HL-60/S4 treated with retinoic acid at 250 ng/mL for 4 days and 3 days (cell line): Measurements from ENCODE around the gene CDH18.
"Not testable (repeated sequence)": the region's sequence is repeated elsewhere in the genome, so short reads cannot be mapped to it uniquely, and the experiment has no call there.

Experiments used
- in situ Hi-C: fragments of 300-500 bp; cut with MboI; formaldehyde crosslinking; loops from 2 replicates; pipeline ENCODE4 v1.7.0; 2022; ENCODE audit warnings: low sequenced_read_pairs

The CDH18 gene

DNA sequence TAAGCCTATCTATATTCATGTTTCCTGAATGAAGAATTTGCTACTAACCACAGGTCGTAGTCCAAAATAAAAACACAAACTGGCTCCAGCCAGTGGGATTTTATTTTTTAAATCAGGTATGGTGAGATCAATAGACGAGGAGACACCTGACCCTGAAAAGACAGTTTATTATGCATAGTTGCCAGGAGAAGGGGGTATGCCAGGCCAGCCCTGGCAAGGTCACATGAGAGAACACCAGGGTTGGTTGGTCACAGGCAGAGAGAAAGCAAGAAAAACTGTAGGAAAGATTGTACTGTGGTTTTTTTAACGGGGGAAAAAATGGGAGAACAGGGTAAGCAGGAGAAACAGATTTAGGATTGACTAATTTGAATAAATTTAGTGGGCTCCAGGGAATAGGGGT lies 125.3 kb downstream of the CDH18 start:
- in situ Hi-C loops, result no loop called here

GRCh38 chr5:19859020-19859419 lies 129.0 kb downstream of the CDH18 start:
- in situ Hi-C loops, result no loop called here

GRCh38 chr5:19855931-19856330 lies 132.1 kb downstream of the CDH18 start:
- in situ Hi-C loops, result no loop called here

DNA sequence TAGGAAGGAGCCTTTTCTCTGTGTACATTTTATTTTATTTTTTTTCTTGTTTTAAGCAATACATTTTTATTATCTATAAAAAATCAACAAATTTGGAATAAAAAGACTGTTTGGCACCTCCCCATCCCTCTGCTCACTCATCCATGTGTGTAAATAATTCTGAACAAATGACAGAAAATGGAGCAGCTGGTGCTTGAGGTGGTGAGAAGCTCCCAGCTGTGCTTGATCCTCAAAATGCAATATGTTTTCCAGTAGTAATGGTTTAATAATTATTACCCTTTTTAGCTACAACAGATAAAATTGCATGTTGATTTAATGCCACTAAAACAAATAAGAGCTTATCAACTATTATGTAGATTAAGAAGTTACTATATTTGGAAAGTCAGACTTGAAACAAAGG lies 132.5 kb downstream of the CDH18 start:
- in situ Hi-C loops, result no loop called here

DNA sequence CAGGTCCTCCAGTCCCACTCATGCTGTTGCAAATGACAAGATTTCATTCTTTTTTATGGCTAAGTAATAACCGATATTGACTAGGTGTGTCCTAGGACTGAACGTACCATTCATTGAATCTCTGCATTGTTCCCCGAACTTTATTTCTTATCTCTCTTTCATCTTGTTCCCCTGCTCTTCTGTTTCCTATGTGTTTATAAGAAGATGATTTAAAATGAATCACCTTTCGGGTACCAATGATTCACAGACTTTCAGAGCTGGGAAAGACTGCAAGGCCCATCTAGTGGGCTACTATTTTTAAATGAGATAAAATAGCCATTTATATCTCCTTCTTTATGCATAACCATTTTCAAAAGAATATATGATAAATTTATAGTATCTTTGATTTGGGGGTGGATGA lies 133.0 kb downstream of the CDH18 start:
- in situ Hi-C loops, result no loop called here

- in situ Hi-C loops, result no loop called here
Measured at GRCh38 chr5:19853616-19854240, 134.3 kb downstream of the CDH18 start.

GRCh38 chr5:19837536-19838174 lies 150.3 kb downstream of the CDH18 start:
- in situ Hi-C loops, result no loop called here

- in situ Hi-C loops, result no loop called here
Measured at GRCh38 chr5:19835442-19835841, 152.6 kb downstream of the CDH18 start.

GRCh38 chr5:19812720-19813119 lies 175.3 kb downstream of the CDH18 start:
- in situ Hi-C loops, result not testable (repeated sequence)

GRCh38 chr5:19806756-19807155 lies 181.2 kb downstream of the CDH18 start:
- in situ Hi-C loops, result no loop called here

DNA sequence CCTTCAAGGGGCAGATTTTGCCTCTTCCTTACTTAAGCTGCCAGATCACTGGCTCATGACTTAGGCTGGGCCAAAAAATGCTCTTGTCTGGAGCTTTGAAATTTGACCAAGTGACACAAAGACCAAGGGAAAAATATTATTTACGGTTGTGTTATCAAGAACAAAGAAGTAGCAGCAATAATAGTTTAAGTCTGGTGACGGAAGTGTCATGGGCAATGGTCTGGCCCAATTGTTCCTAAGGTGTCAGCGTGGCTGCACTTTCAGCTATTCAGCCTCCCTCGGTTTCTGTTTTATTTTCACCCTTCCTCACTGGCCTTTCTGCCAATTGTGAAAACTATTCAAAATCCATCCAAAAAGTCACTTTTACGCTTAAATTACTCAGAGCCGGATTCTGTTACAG lies 185.3 kb downstream of the CDH18 start:
- in situ Hi-C loops, result no loop called here

DNA sequence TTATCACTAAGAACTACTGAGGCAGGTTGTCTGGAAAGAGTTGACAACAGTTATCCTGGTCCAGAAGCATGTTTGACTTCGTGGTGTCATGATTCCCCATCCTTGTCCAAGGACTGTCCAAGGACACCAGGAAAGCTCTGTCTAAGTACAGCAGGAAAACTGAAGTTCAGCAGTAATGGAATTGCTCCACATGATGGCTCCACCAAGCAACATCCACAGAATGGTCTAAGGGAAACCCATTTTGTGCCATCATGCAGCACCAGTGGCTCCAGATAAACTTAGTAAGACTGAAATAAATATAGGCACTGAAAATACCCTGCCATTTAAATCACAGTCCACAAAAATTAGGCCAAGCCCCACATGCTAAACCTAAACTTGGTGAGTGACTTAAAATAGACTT lies 192.8 kb downstream of the CDH18 start:
- in situ Hi-C loops, result no loop called here

GRCh38 chr5:19790829-19791466 lies 197.1 kb downstream of the CDH18 start:
- in situ Hi-C loops, result no loop called here

- in situ Hi-C loops, result no loop called here
Measured at GRCh38 chr5:19782566-19782965, 205.4 kb downstream of the CDH18 start.

GRCh38 chr5:19777363-19777762 lies 210.6 kb downstream of the CDH18 start:
- in situ Hi-C loops, result no loop called here

GRCh38 chr5:19776886-19777285 lies 211.1 kb downstream of the CDH18 start:
- in situ Hi-C loops, result not testable (repeated sequence)

DNA sequence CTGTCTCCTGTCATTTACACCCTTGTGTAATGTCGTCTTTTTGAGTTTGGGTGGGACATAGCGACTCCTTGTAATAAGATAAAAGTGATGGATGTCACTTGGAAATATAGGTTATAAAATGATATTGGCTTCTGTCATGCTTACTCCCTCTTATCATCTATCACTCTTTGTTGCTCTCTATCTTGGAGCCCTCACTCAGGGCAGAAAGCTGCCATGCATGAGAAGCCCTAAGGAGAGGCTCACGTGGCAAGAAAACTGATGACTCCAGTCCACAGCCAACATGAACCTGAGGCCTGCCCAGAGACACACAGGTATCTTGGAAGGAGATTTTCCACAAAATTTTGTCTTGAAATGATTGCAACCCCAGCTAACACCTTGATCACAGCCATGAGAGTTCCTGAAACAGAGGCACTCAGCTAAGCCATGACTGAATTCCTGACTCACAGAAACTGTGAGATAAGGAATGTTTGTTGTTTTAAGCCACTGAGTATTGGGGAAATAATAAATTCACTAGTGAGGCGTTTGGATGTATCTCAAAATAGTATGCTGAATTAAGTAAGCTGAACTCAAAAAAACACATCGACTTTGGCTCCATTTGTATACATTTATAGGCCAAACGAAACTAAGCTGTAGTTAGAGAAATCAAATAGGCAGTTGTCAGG lies 216.7 kb downstream of the CDH18 start:
- in situ Hi-C loops, result no loop called here

GRCh38 chr5:19770396-19770795 lies 217.6 kb downstream of the CDH18 start:
- in situ Hi-C loops, result no loop called here

DNA sequence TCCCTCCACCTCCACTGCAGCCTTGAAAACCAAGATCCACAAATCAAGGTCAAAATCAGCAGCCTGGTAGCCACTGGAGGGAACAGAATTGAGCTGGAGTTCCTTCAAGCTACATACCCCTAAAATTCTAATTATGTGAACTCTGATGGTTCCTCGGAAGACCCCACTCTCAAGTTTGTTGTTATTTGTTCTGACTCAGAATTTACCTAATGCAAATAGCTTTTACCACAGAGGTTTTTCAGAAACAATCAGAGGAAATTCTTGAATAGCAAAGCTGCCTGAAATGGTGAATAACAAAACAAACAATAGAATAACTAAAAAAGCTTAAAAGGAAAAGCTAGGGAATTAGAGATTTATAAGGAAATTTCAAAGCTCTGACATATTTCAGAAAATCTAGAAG lies 220.0 kb downstream of the CDH18 start:
- in situ Hi-C loops, result no loop called here

DNA sequence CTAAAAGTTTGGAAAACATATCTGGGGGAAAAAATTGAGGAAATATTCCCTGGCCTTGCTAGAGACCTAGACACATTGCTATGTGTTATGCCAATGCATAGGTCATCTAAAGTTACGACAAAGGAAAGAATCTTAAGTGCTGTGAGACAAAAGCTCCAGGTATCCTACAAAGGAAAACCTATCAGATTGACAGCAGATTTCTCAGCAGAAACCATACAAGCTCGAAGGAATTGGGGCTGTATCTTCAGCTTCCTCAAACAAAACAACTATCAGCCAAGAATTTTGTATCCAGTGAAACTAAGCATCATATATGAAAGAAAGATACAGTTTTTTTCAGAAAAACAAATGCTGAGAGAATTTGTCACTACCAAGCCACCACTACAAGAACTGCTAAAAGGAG lies 234.4 kb downstream of the CDH18 start:
- in situ Hi-C loops, result no loop called here

DNA sequence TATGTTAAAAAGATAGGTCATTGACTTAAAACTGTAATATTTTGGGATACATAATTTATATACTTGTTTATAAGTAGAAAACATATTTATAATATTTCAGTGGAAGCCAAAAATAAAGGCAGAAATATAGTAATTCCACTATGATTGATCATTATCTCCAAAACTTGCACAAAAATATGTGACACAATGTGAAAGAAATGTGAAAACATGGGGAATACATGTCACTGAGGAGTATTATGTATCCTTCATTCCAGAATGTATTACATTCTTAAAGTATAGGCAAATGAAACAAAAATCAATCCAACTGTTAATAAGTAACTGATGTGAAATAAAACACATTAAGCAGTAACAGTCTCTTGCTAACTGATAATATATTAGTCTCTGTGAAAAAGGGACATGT lies 236.7 kb downstream of the CDH18 start:
- in situ Hi-C loops, result no loop called here

DNA sequence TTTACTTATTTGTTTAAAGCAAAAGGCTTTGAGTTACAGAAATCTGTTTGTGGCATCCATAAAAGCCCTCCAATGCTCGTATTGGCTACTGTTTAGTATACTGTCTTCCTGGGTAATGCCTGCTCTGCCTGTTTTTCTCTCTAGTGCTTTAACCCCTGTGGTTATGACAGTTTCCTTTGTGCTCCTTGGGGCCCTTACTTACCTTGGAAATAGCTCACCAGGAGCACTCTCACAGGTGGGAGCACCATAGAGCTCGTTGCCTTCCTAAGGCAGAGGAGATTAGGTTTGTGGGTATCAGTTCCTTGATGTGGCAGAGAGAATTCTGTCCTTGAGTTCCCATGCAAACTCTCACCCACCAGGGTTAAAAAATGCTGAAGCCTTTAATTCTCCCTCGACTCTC lies 242.8 kb downstream of the CDH18 start:
- in situ Hi-C loops, result no loop called here
